PC-9 (cell line): Measurements from ENCODE around the gene TMEM30B.

Experiments used
- EZH2 ChIP-seq: fragments of 200-600 bp; sonication (generic); IDR thresholded peaks from 2 replicates; pipeline ENCODE4 v1.8.0; 2017; ENCODE audit warnings: antibody characterized with exemption, low read depth
- TF ChIP-seq, protein P1 (sequence below): fragments of 200-600 bp; sonication (generic); conservative IDR thresholded peaks from 2 replicates; pipeline ENCODE4 v1.6.1; 2017; ENCODE audit warnings: mixed run types, antibody characterized with exemption, mild to moderate bottlenecking, moderate library complexity

DNA sequence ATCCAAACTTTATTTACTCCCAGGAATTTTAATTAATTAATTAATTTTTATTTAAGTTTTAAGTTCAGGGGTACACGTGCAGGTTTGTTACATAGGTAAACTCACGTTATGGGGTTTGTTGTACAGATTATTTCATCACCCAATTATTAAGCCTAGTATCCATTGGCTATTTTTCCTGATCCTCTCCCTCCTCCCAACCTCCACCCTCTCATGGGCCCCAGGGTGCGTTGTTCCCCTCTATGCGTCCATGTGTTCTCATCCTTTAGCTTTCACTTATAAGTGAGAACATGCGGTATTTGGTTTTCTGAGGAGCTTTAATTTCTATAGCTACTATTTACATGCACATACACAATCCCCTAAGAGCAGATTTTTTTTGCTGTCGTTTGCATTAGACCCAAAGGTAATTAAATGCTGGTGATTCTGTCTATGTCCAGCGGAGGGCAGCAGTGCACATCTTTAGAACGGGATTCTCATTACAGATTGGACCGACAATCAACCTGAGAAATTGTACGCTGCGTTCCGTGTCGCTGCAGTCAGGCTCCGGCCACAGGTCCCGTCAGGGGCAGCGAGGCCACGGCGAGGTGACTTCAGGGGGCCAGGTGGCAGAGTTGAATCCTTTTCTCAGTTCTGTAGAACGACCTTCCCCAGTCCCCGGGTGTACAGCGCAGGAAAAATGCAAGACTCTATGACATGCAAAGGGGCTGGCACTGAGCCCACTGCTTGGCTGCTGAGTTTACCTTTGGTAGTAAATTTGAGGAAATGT, 11.6 kb downstream of the TMEM30B start:
- TF ChIP-seq, protein P1, sequence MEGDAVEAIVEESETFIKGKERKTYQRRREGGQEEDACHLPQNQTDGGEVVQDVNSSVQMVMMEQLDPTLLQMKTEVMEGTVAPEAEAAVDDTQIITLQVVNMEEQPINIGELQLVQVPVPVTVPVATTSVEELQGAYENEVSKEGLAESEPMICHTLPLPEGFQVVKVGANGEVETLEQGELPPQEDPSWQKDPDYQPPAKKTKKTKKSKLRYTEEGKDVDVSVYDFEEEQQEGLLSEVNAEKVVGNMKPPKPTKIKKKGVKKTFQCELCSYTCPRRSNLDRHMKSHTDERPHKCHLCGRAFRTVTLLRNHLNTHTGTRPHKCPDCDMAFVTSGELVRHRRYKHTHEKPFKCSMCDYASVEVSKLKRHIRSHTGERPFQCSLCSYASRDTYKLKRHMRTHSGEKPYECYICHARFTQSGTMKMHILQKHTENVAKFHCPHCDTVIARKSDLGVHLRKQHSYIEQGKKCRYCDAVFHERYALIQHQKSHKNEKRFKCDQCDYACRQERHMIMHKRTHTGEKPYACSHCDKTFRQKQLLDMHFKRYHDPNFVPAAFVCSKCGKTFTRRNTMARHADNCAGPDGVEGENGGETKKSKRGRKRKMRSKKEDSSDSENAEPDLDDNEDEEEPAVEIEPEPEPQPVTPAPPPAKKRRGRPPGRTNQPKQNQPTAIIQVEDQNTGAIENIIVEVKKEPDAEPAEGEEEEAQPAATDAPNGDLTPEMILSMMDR = peak; percentile 92
- no peak for TF ChIP-seq EZH2
